ENCODE results near the gene CFL2.

The CFL2 gene

DNA sequence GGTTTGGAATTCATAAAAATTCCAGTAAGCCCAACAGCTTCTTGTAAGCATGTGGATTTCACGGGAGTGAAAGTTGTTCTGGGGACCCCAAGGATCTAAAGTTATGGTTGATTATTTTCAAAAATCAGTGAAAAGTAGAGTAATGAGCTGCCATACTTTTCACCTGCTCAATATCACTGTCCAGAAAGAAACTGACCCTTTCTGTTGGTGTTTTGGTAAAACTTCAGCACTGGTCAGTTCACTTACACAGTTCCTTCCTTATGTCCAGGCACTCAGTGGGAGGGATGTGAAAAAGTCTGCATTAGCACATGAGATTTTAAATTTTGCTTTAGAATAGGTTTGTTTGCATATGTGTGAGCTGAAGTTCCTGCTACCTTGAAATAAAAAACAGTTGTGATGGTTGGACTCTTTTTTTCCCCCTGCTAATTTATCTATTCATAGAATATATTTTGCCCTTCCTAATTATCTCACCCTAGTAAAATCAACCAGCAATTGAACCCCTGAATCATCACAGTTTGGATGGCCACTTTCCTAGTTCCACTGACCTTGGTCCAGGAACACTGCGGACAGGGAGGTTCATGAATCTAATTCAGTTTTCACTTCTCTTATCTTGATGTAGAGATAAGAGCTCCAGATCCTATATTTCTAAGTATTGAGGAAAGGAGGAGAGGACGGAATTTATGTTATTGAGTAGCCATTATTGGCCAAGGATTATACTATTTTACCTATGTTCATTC lies 25.8 kb downstream of the CFL2 start:
- no peak overlapping the region for H3K27ac ChIP-seq
- TF ChIP-seq, protein P1, sequence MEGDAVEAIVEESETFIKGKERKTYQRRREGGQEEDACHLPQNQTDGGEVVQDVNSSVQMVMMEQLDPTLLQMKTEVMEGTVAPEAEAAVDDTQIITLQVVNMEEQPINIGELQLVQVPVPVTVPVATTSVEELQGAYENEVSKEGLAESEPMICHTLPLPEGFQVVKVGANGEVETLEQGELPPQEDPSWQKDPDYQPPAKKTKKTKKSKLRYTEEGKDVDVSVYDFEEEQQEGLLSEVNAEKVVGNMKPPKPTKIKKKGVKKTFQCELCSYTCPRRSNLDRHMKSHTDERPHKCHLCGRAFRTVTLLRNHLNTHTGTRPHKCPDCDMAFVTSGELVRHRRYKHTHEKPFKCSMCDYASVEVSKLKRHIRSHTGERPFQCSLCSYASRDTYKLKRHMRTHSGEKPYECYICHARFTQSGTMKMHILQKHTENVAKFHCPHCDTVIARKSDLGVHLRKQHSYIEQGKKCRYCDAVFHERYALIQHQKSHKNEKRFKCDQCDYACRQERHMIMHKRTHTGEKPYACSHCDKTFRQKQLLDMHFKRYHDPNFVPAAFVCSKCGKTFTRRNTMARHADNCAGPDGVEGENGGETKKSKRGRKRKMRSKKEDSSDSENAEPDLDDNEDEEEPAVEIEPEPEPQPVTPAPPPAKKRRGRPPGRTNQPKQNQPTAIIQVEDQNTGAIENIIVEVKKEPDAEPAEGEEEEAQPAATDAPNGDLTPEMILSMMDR (IDR thresholded peaks at IDR 0.05), result no peak
- H3K36me3 ChIP-seq (ENCODE audit: control insufficient read depth, insufficient read depth, low read length), result no peaks in the 10 kb centered on the region
- H3K27me3 ChIP-seq (ENCODE audit: control insufficient read depth, insufficient read depth, low read length), result no peaks in the 10 kb centered on the region
- no peaks in the 10 kb centered on the region for H3K79me2 ChIP-seq
- no peak overlapping the region for H3K4me2 ChIP-seq (ENCODE audit: low read length)
- no peaks in the 10 kb centered on the region for H3K4me1 ChIP-seq
- H3K4me3 ChIP-seq (ENCODE audit: low read depth, low read length), result no peak overlapping the region
- H2AFZ ChIP-seq, result no peak overlapping the region
- no peak overlapping the region for H3K9ac ChIP-seq
- H3K9me3 ChIP-seq (ENCODE audit: control insufficient read depth, low read length), result no peaks in the 10 kb centered on the region

DNA sequence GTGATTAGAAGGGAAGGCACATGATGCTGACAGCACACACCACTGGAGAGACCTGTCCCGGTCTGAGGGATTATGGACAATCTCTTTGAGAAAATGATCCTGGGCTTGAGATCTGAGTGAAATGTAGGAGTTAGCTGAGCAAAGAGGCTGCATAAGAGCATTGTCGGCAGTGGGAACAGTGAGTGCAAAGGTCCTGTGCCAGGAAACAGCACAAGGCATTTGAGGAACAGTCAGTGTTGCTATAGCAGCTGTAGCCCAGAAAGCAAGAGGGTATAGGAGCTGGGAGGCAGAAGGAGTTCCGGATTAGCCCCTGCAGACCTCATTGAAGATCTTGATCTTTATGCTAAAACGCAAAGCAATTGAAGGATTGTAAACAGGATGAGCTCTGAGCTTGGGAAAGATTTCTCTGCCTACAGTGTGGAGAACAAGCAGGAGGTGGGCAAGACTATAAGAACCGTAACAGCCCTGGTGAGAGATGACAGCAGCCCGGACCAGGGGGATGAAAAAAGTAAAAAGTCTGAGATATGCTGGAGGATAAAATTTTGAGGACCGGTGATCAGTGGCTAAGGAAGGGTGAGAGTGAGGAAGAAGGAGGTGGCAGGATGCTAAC lies 28.5 kb downstream of the CFL2 start:
- TF ChIP-seq, protein P1 (IDR thresholded peaks at IDR 0.05), result no peak
- no peak overlapping the region for H3K27ac ChIP-seq
- H3K9me3 ChIP-seq (ENCODE audit: control insufficient read depth, low read length), result no peaks in the 10 kb centered on the region
- no peaks in the 10 kb centered on the region for H3K4me1 ChIP-seq
- H3K4me2 ChIP-seq (ENCODE audit: low read length), result no peak overlapping the region
- H3K4me3 ChIP-seq (ENCODE audit: low read depth, low read length), result no peak overlapping the region
- H3K79me2 ChIP-seq, result no peaks in the 10 kb centered on the region
- H3K9ac ChIP-seq, result no peak overlapping the region
- H3K36me3 ChIP-seq (ENCODE audit: control insufficient read depth, insufficient read depth, low read length), result no peaks in the 10 kb centered on the region
- no peak overlapping the region for H2AFZ ChIP-seq
- H3K27me3 ChIP-seq (ENCODE audit: control insufficient read depth, insufficient read depth, low read length), result no peaks in the 10 kb centered on the region

DNA sequence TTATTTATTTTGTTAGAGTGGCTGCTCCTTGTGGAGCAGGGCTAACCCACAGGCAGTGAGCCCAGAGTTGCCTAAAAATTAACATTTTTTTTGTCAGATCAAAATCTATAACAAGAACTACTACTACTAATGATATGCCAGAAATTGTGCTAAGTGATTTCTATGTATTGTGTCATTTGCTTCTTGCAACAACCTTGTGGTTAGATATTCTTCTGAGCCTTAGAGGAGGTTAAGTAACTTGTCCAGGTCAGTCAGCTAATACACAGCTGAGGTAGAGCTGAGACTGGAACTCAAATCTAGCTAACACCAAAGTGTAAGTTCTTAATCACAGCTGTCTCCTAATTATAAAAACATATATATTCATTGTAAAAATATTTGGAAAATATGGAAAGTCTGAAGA lies 29.8 kb downstream of the CFL2 start:
- no peak overlapping the region for H2AFZ ChIP-seq
- H3K27me3 ChIP-seq (ENCODE audit: control insufficient read depth, insufficient read depth, low read length), result no peaks in the 10 kb centered on the region
- H3K79me2 ChIP-seq, result no peaks in the 10 kb centered on the region
- TF ChIP-seq, protein P1 (IDR thresholded peaks at IDR 0.05), result no peak
- H3K9ac ChIP-seq, result no peak overlapping the region
- no peaks in the 10 kb centered on the region for H3K36me3 ChIP-seq (ENCODE audit: control insufficient read depth, insufficient read depth, low read length)
- H3K27ac ChIP-seq, result no peak overlapping the region
- H3K4me3 ChIP-seq (ENCODE audit: low read depth, low read length), result no peak overlapping the region
- H3K4me2 ChIP-seq (ENCODE audit: low read length), result no peak overlapping the region
- H3K4me1 ChIP-seq, result no peaks in the 10 kb centered on the region
- H3K9me3 ChIP-seq (ENCODE audit: control insufficient read depth, low read length), result no peaks in the 10 kb centered on the region

DNA sequence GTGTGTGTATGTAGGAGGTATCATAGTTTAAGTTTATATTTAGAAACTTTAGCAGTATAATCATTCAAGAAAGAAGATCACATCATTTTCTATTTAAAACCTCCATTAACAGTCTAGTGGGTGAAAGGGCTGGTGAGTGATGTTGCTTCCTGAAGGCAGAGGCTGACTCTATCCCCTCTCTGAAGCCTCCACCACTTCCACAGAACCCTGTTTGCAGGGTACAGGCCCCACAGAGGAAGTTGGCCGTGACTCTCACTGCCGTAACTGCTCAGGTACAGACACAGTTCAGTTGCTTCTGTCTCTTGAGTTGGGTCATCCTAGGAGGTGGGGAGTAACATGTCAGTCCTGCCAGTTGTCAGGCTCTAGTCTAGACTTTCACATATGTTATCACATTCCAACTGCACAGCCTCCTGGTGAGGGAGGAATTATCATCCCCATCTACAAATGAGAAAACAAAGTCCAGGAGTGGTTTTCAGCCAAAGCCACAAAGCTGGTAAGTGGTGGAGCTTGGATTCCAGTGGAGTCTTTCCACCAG lies 31.5 kb downstream of the CFL2 start:
- Histone ChIP-seq H2AFZ (no peak overlapping the region), H3K4me1 (no peaks in the 10 kb centered on the region), H3K27ac (no peak overlapping the region), H3K36me3 (ENCODE audit: control insufficient read depth, insufficient read depth, low read length) (no peaks in the 10 kb centered on the region), H3K4me2 (ENCODE audit: low read length) (no peak overlapping the region), H3K9ac (no peak overlapping the region), H3K9me3 (ENCODE audit: control insufficient read depth, low read length) (no peaks in the 10 kb centered on the region), H3K79me2 (no peaks in the 10 kb centered on the region), H3K4me3 (ENCODE audit: low read depth, low read length) (no peak overlapping the region), H3K27me3 (ENCODE audit: control insufficient read depth, insufficient read depth, low read length) (no peaks in the 10 kb centered on the region)
- TF ChIP-seq, protein P1 (IDR thresholded peaks at IDR 0.05), result no peak
